HepG2 (cell line): ENCODE measurements around the gene ESYT1. TPM values are rescaled to one million over a fixed set of nuclear protein-coding genes. Genes with fewer than 3 reads are reported as not detected.

ENCODE experiments used
- BRF2 ChIP-seq: sonication (generic); formaldehyde crosslinking; IDR thresholded peaks from 2 replicates; pipeline ENCODE4 v1.8.1; 2022; ENCODE audit warnings: mild to moderate bottlenecking, missing genetic modification reagents
- EP300 ChIP-seq, 3 experiments: sonication (generic) in 1 of 3; formaldehyde crosslinking in 1 of 3; IDR thresholded peaks; 2 replicates each; pipeline versions ENCODE4 v1.5.1 to v1.6.1; 2011 to 2020; ENCODE audit warnings: low read depth in 2 of 3, low read length in 2 of 3, borderline replicate concordance in 1 of 3, improper control_type of control experiment in 1 of 3, mild to moderate bottlenecking in 1 of 3, missing genetic modification reagents in 1 of 3, moderate library complexity in 1 of 3
- HES4 ChIP-seq: sonication (generic); formaldehyde crosslinking; IDR thresholded peaks from 2 replicates; pipeline ENCODE4 v1.9.0; 2021; ENCODE audit warnings: mild to moderate bottlenecking, missing genetic modification reagents, borderline replicate concordance
- KDM5B ChIP-seq: sonication (generic); formaldehyde crosslinking; IDR thresholded peaks from 2 replicates; pipeline ENCODE4 v1.4.0; 2020; ENCODE audit warnings: missing genetic modification reagents, mild to moderate bottlenecking, borderline replicate concordance
- MED8 ChIP-seq: sonication (generic); formaldehyde crosslinking; IDR thresholded peaks from 2 replicates; pipeline ENCODE4 v1.8.1; 2023; ENCODE audit warnings: mild to moderate bottlenecking, missing genetic modification reagents; ENCODE audit not compliant: insufficient replicate concordance
- ZBTB49 ChIP-seq: sonication (generic); formaldehyde crosslinking; IDR thresholded peaks from 2 replicates; pipeline ENCODE4 v1.4.0; 2020; ENCODE audit warnings: missing genetic modification reagents, borderline replicate concordance
- ZNF232 ChIP-seq: sonication (generic); formaldehyde crosslinking; IDR thresholded peaks from 2 replicates; pipeline ENCODE4 v1.4.0; 2020; ENCODE audit warnings: missing genetic modification reagents, borderline replicate concordance
- ZNF567 ChIP-seq: sonication (generic); formaldehyde crosslinking; IDR thresholded peaks from 2 replicates; pipeline ENCODE4 v1.8.1; 2023; ENCODE audit warnings: mild to moderate bottlenecking, missing genetic modification reagents, borderline replicate concordance
- polyA plus RNA-seq, 8 experiments: library from polyadenylated mRNA; depleted of rRNA in 3 of 8; stranded (reverse) in 7 of 8; unstranded in 1 of 8; fragments of >200 nt; fragmentation: Illumina TruSeq in 4 of 8; extraction: Trizol in 4 of 8; gene quantifications; 2 replicates each; pipeline versions ENCODE4 v1.2.1 to v1.2.3, GENCODE V29; 2011 to 2016; ENCODE audit warnings: low read depth in 4 of 8, missing spikeins in 1 of 8, mixed read lengths in 1 of 8; ENCODE audit not compliant: insufficient read depth in 1 of 8
- total RNA-seq, 5 experiments: library from RNA; depleted of rRNA; stranded (reverse); fragments of >200 nt; fragmentation: Illumina TruSeq; extraction: Trizol; gene quantifications; 2 replicates each; pipeline ENCODE4 v1.2.3, GENCODE V29; 2016; ENCODE audit warnings: low read depth in 1 of 5
- TF ChIP-seq, protein P1 (sequence below): sonication (generic); formaldehyde crosslinking; IDR thresholded peaks from 2 replicates; pipeline ENCODE4 v1.8.0; 2022; ENCODE audit warnings: missing genetic modification reagents, mild to moderate bottlenecking, inconsistent platforms, borderline replicate concordance
- TF ChIP-seq, protein P2 (sequence below): sonication (generic); formaldehyde crosslinking; IDR thresholded peaks from 2 replicates; pipeline ENCODE4 v1.4.0; 2020; ENCODE audit warnings: missing genetic modification reagents

The ESYT1 gene
- total and polyA plus RNA-seq, 2 of the 13 experiments (the other 11 are each of a cell fraction or from before 2014, with no cell fraction given) = 66.9 to 71.0 TPM

- TF ChIP-seq, protein P1, sequence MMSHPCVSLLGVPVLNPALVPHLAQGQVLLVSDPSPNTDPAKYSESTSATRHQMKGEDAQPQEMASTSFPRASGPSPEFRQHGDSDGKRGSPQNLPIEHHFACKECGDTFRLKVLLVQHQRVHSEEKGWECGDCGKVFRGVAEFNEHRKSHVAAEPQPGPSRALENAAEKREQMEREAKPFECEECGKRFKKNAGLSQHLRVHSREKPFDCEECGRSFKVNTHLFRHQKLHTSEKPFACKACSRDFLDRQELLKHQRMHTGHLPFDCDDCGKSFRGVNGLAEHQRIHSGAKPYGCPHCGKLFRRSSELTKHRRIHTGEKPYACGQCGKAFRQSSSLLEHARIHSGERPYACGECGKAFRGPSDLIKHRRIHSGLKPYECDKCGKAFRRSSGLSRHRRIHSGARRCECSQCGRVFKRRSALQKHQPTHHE = no peak
- TF ChIP-seq, protein P2, sequence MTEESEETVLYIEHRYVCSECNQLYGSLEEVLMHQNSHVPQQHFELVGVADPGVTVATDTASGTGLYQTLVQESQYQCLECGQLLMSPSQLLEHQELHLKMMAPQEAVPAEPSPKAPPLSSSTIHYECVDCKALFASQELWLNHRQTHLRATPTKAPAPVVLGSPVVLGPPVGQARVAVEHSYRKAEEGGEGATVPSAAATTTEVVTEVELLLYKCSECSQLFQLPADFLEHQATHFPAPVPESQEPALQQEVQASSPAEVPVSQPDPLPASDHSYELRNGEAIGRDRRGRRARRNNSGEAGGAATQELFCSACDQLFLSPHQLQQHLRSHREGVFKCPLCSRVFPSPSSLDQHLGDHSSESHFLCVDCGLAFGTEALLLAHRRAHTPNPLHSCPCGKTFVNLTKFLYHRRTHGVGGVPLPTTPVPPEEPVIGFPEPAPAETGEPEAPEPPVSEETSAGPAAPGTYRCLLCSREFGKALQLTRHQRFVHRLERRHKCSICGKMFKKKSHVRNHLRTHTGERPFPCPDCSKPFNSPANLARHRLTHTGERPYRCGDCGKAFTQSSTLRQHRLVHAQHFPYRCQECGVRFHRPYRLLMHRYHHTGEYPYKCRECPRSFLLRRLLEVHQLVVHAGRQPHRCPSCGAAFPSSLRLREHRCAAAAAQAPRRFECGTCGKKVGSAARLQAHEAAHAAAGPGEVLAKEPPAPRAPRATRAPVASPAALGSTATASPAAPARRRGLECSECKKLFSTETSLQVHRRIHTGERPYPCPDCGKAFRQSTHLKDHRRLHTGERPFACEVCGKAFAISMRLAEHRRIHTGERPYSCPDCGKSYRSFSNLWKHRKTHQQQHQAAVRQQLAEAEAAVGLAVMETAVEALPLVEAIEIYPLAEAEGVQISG (CRISPR knock-in tag) = peak; percentile 68
- TF ChIP-seq ZBTB49 (no peak), HES4 (CRISPR knock-in tag) (0 out of 2 replicates have a peak, but pooled peaks have one; percentile 16), ZNF567 (CRISPR knock-in tag) (peak; percentile 48; the same call in 1 of the 2 replicates), EP300 (IDR thresholded peaks at IDR 0.05; ENCODE audit: low read depth in 2 of 2, low read length in 2 of 2) (peak in 1 of 2 experiments; percentile 79; a peak in 1 of 4 replicates), EP300 (CRISPR knock-in tag; IDR thresholded peaks at IDR 0.05; ENCODE audit: borderline replicate concordance) (no peak; the same call in 1 of the 2 replicates), BRF2 (CRISPR knock-in tag) (no peak), ZNF232 (CRISPR knock-in tag) (peak; percentile 59; the same call in 1 of the 2 replicates), KDM5B (CRISPR knock-in tag) (0 out of 2 replicates have a peak, but pooled peaks have one; percentile 11), MED8 (CRISPR knock-in tag) (peak; percentile 67)
These were observed 47.4 kb upstream of the ESYT1 start (continued) for GRCh38 chr12:56080556-56081138.
